ENCODE measurements around the gene PGM5. TPM values are rescaled to one million over a fixed set of nuclear protein-coding genes. Genes with fewer than 3 reads are reported as not detected.
"Not testable (repeated sequence)": the region's sequence is repeated elsewhere in the genome, so short reads cannot be mapped to it uniquely, and the experiment has no call there.

The PGM5 gene
- total RNA-seq, 4 donors from 2014 or later = 573 to 742 (median 607) TPM

GRCh38 chr9:68338000-68338399 lies 18.4 kb upstream of the PGM5 start:
- DNase-seq (ENCODE audit: extremely low spot score); H3K9me3 ChIP-seq; H3K4me3 ChIP-seq; H3K27me3 ChIP-seq; H3K36me3 ChIP-seq; H3K4me1 ChIP-seq; intact Hi-C loops (cut with DNase I); H3K27ac ChIP-seq (replicated peaks in 1 of 4): not testable (repeated sequence)
- 86% methylated on average over 7 of the region's 7 CpGs for WGBS

GRCh38 chr9:68342265-68343025 lies 14.0 kb upstream of the PGM5 start:
- H3K36me3 ChIP-seq; H3K27me3 ChIP-seq; H3K27ac ChIP-seq (replicated peaks in 1 of 4); DNase-seq (ENCODE audit: extremely low spot score); H3K9me3 ChIP-seq; H3K4me1 ChIP-seq; H3K4me3 ChIP-seq; intact Hi-C loops (cut with DNase I): not testable (repeated sequence)
- peak in 2 of 3 experiments; percentile 18 to 37 for TF ChIP-seq CTCF (IDR thresholded peaks at IDR 0.05)
- WGBS = 3% methylated on average over 6 of the region's 10 CpGs

DNA sequence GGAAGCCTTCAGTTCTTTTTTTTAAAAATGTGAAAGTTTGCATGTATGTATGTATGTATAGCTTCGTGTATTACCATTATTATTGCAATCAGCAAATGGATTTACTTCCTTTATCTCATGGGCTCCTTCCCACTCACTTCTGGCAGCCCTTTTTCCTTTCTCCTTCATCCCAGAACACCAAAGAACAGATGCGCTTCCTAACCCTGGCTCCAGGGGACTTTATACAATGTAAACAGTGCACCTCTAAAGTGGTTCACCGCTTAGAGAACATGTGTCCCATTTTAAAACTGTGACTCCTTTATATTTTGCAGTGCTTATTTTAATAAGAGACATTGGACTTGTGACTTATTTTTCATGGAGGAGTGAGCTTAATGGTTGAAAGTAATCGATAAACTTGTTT lies 13.2 kb upstream of the PGM5 start:
- H3K36me3 ChIP-seq; DNase-seq (ENCODE audit: extremely low spot score); H3K27ac ChIP-seq (replicated peaks in 1 of 4); H3K9me3 ChIP-seq; H3K4me3 ChIP-seq; H3K27me3 ChIP-seq; H3K4me1 ChIP-seq; intact Hi-C loops (cut with DNase I): not testable (repeated sequence)
- WGBS = 71% methylated on average over 4 of the region's 4 CpGs

DNA sequence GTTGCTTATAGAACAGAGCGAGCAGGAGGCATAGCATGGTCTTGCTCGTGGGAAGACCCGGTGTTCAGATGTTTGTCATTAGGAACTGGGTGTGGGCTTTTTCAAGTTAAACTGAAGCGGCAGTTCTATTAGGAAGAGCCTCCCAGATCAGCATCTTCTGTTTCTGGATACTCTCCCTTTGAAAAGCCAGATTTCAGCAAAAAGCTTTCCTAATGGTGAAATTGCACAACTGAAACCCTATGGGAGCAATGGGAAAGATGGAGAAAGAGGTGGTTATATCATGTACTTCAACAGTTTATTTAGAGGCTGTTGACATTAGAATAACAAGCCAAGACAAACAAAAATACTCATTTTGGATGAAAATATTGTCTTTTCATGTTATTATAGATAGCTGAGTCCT lies 12.4 kb upstream of the PGM5 start:
- intact Hi-C loops (cut with DNase I); H3K36me3 ChIP-seq; H3K27me3 ChIP-seq; H3K4me1 ChIP-seq; H3K27ac ChIP-seq (replicated peaks in 1 of 4); H3K4me3 ChIP-seq; DNase-seq (ENCODE audit: extremely low spot score); H3K9me3 ChIP-seq: not testable (repeated sequence)
- 37% methylated on average over 2 of the region's 4 CpGs for WGBS

- WGBS = 63% methylated on average over 4 of the region's 4 CpGs
- H3K36me3 ChIP-seq; H3K27ac ChIP-seq (replicated peaks in 1 of 4); DNase-seq (ENCODE audit: extremely low spot score); H3K9me3 ChIP-seq; intact Hi-C loops (cut with DNase I); H3K27me3 ChIP-seq; H3K4me1 ChIP-seq; H3K4me3 ChIP-seq: not testable (repeated sequence)
These were observed 4.7 kb upstream of the PGM5 start for GRCh38 chr9:68351689-68352088.

- intact Hi-C loops (cut with DNase I) = not testable (repeated sequence)
- peak overlapping the region; percentile 72 to 92 (median 83) for H3K4me3 ChIP-seq
These were observed 425 bp upstream of the PGM5 start for GRCh38 chr9:68355993-68356379.

GRCh38 chr9:68357119-68357714 lies 806 bp downstream of the PGM5 start:
- H3K27me3 ChIP-seq; H3K9me3 ChIP-seq; H3K36me3 ChIP-seq; DNase-seq (ENCODE audit: extremely low spot score); intact Hi-C loops (cut with DNase I): not testable (repeated sequence)
- Histone ChIP-seq H3K27ac (replicated peaks in 1 of 4) (peak overlapping the region; percentile 92 to 98 (median 96)), H3K4me1 (peaks cover 0 to 18% (median 6%) of the 10 kb centered on the region in 4 donors), H3K4me3 (peak overlapping the region; percentile 72 to 92 (median 83))
- 0% methylated on average over 1 of the region's 57 CpGs for WGBS

More at GRCh38 chr9:68355993-68356379, 425 bp upstream of the PGM5 start:
- not testable (repeated sequence) for H3K36me3 ChIP-seq; H3K27me3 ChIP-seq; H3K9me3 ChIP-seq; DNase-seq (ENCODE audit: extremely low spot score)
- Histone ChIP-seq H3K27ac (replicated peaks in 1 of 4) (peak overlapping the region; percentile 92 to 98 (median 96)), H3K4me1 (peaks cover 0 to 17% (median 6%) of the 10 kb centered on the region in 4 donors)
- 2% methylated on average over 5 of the region's 5 CpGs for WGBS

- peak in 1 of 2 donors; percentile 37 for TF ChIP-seq POLR2AphosphoS5 (IDR thresholded peaks at IDR 0.05)
- H3K27me3 ChIP-seq; H3K36me3 ChIP-seq; intact Hi-C loops (cut with DNase I); DNase-seq (ENCODE audit: extremely low spot score); H3K9me3 ChIP-seq: not testable (repeated sequence)
- WGBS = 8% methylated on average over 9 of the region's 10 CpGs
- H3K27ac ChIP-seq (replicated peaks in 1 of 4) = peak overlapping the region; percentile 55 to 75 (median 74)
- peak overlapping the region in 3 of 4 donors; percentile 27 to 45 (median 27) for H3K4me3 ChIP-seq
- peaks cover 4 to 40% (median 11%) of the 10 kb centered on the region in 4 donors for H3K4me1 ChIP-seq
These were observed 10.6 kb downstream of the PGM5 start for GRCh38 chr9:68366933-68367547.

GRCh38 chr9:68375789-68376188 lies 19.4 kb downstream of the PGM5 start:
- not testable (repeated sequence) for H3K27ac ChIP-seq (replicated peaks in 1 of 4); DNase-seq (ENCODE audit: extremely low spot score)
- 74% methylated on average over 4 of the region's 4 CpGs for WGBS

DNA sequence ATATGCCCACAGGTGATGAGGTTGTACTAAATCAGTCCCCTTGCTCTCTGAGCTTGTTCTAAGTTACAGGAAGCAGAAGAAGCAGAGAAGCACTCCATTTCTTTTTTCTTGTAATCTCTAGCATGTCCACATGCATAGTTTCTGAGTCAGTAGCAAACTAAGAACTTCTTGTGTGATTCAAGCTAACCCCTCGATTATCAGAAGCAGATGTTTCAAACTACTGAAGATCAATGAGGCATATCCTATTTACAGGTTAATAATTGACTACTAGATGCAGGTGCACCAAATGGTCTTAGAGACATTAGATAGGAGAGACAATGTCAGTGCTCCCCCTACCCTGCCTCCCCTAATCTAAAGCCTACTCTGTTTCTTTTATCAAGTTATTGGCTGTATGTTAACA lies 21.3 kb downstream of the PGM5 start:
- 67% methylated on average over 1 of the region's 1 CpG for WGBS
- peak overlapping the region in 2 of 4 donors; percentile 23 to 38 for H3K27ac ChIP-seq (replicated peaks in 1 of 4)
- H3K27me3 ChIP-seq; intact Hi-C loops (cut with DNase I); DNase-seq (ENCODE audit: extremely low spot score); H3K4me3 ChIP-seq; H3K9me3 ChIP-seq: not testable (repeated sequence)
- peaks cover 2 to 29% (median 20%) of the 10 kb centered on the region in 4 donors for H3K4me1 ChIP-seq
- peaks cover 0 to 17% (median 8%) of the 10 kb centered on the region in 4 donors for H3K36me3 ChIP-seq

More at GRCh38 chr9:68375789-68376188, 19.4 kb downstream of the PGM5 start:
- H3K9me3 ChIP-seq; intact Hi-C loops (cut with DNase I); H3K27me3 ChIP-seq; H3K4me3 ChIP-seq: not testable (repeated sequence)
- peaks cover 2 to 30% (median 18%) of the 10 kb centered on the region in 4 donors for H3K4me1 ChIP-seq
- peaks cover 3 to 28% (median 20%) of the 10 kb centered on the region in 4 donors for H3K36me3 ChIP-seq

- H3K27me3 ChIP-seq; H3K9me3 ChIP-seq; H3K4me3 ChIP-seq; H3K27ac ChIP-seq (replicated peaks in 1 of 4); DNase-seq (ENCODE audit: extremely low spot score); intact Hi-C loops (cut with DNase I): not testable (repeated sequence)
- 69% methylated on average over 1 of the region's 1 CpG for WGBS
- H3K4me1 ChIP-seq = peaks cover 0 to 12% (median 7%) of the 10 kb centered on the region in 4 donors
- peaks cover 9 to 28% (median 12%) of the 10 kb centered on the region in 4 donors for H3K36me3 ChIP-seq
These were observed 27.5 kb downstream of the PGM5 start for GRCh38 chr9:68383894-68384293.
